ENCODE results near the gene LRR1.

DNA sequence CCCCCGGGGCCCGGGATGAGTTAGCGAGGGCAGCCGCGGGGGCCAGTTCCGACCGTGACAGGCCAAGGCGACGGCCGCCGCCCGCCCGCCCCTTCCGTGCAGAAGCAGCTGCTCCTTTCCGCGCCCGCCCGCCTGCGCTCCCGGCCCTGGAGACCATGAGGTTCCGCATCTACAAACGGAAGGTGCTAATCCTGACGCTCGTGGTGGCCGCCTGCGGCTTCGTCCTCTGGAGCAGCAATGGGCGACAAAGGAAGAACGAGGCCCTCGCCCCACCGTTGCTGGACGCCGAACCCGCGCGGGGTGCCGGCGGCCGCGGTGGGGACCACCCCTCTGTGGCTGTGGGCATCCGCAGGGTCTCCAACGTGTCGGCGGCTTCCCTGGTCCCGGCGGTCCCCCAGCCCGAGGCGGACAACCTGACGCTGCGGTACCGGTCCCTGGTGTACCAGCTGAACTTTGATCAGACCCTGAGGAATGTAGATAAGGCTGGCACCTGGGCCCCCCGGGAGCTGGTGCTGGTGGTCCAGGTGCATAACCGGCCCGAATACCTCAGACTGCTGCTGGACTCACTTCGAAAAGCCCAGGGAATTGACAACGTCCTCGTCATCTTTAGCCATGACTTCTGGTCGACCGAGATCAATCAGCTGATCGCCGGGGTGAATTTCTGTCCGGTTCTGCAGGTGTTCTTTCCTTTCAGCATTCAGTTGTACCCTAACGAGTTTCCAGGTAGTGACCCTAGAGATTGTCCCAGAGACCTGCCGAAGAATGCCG, 22.6 kb downstream of the LRR1 start:
- TF ChIP-seq, protein P1, sequence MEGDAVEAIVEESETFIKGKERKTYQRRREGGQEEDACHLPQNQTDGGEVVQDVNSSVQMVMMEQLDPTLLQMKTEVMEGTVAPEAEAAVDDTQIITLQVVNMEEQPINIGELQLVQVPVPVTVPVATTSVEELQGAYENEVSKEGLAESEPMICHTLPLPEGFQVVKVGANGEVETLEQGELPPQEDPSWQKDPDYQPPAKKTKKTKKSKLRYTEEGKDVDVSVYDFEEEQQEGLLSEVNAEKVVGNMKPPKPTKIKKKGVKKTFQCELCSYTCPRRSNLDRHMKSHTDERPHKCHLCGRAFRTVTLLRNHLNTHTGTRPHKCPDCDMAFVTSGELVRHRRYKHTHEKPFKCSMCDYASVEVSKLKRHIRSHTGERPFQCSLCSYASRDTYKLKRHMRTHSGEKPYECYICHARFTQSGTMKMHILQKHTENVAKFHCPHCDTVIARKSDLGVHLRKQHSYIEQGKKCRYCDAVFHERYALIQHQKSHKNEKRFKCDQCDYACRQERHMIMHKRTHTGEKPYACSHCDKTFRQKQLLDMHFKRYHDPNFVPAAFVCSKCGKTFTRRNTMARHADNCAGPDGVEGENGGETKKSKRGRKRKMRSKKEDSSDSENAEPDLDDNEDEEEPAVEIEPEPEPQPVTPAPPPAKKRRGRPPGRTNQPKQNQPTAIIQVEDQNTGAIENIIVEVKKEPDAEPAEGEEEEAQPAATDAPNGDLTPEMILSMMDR (IDR thresholded peaks at IDR 0.05), result no peak
- no peak for TF ChIP-seq POLR2A (IDR thresholded peaks at IDR 0.05)
